Chondrocyte (in vitro differentiated cells): Measurements from ENCODE around the gene IRF7. TPM values are rescaled to one million over a fixed set of nuclear protein-coding genes. Genes with fewer than 3 reads are reported as not detected.
A peak's percentile ranks its signal among the peaks of the same experiment; 100 is the strongest.

Source experiments
- DNase-seq: peaks from one replicate; pipeline ENCODE4 v3.0.0; 2021; ENCODE audit warnings: mixed read lengths, low spot score
- H3K27ac Mint-ChIP-seq: one replicate; pipeline ENCODE4 v1.8.0; 2021; ENCODE audit warnings: mild to moderate bottlenecking, moderate library complexity, mixed read lengths; ENCODE audit not compliant: unreplicated experiment
- H3K27me3 Mint-ChIP-seq: 2 replicates; pipeline ENCODE4 v1.8.0; 2021; ENCODE audit warnings: low read depth, mixed read lengths
- H3K36me3 Mint-ChIP-seq: 2 replicates; pipeline ENCODE4 v1.8.0; 2021; ENCODE audit warnings: low read depth, mixed read lengths
- H3K4me1 Mint-ChIP-seq: 2 replicates; pipeline ENCODE4 v1.8.0; 2021; ENCODE audit warnings: low read depth, mild to moderate bottlenecking, mixed read lengths
- H3K4me3 Mint-ChIP-seq: one replicate; pipeline ENCODE4 v1.8.0; 2021; ENCODE audit warnings: mild to moderate bottlenecking, moderate library complexity, mixed read lengths; ENCODE audit not compliant: unreplicated experiment
- H3K9me3 Mint-ChIP-seq: 2 replicates; pipeline ENCODE4 v1.8.0; 2021; ENCODE audit warnings: low read depth, mixed read lengths
- total RNA-seq: library from RNA; stranded (reverse); gene quantifications from 3 replicates; pipeline ENCODE4 v1.2.1, GENCODE V29; 2021
- TF ChIP-seq, protein P1 (sequence below): fragments of 200-600 bp; sonication (generic); IDR thresholded peaks from 2 replicates; pipeline ENCODE4 v1.5.0; 2021; ENCODE audit warnings: antibody characterized with exemption, mild to moderate bottlenecking, moderate library complexity

IRF7 gene
- total RNA-seq, 1 donor from 2014 or later: 11.4 TPM

DNA sequence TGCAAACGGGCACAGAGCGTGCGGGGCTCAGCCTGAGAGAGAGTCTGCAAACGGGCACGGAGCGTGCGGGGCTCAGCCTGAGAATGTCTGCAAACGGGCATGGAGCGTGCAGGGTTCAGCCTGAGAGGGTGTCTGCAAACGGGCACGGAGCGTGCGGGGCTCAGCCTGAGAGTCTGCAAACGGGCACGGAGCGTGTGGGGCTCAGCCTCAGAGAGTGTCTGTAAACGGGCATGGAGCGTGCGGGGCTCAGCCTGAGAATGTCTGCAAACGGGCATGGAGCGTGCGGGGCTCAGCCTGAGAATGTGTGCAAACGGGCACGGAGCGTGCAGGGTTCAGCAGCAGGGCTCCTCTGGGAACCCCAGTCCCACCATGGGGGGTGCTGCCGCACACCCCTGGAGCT lies 26.0 kb downstream of the IRF7 start:
- H3K27me3 Mint-ChIP-seq: no peaks in the 10 kb centered on the region
- H3K4me1 Mint-ChIP-seq: peaks cover 21% of the 10 kb centered on the region
- peaks cover 34% of the 10 kb centered on the region for H3K36me3 Mint-ChIP-seq
- no peaks in the 10 kb centered on the region for H3K9me3 Mint-ChIP-seq
- DNase-seq: no peak
- H3K4me3 Mint-ChIP-seq: no peak overlapping the region
- TF ChIP-seq, protein P1, sequence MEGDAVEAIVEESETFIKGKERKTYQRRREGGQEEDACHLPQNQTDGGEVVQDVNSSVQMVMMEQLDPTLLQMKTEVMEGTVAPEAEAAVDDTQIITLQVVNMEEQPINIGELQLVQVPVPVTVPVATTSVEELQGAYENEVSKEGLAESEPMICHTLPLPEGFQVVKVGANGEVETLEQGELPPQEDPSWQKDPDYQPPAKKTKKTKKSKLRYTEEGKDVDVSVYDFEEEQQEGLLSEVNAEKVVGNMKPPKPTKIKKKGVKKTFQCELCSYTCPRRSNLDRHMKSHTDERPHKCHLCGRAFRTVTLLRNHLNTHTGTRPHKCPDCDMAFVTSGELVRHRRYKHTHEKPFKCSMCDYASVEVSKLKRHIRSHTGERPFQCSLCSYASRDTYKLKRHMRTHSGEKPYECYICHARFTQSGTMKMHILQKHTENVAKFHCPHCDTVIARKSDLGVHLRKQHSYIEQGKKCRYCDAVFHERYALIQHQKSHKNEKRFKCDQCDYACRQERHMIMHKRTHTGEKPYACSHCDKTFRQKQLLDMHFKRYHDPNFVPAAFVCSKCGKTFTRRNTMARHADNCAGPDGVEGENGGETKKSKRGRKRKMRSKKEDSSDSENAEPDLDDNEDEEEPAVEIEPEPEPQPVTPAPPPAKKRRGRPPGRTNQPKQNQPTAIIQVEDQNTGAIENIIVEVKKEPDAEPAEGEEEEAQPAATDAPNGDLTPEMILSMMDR: no peak
- H3K27ac Mint-ChIP-seq: no peak overlapping the region

DNA sequence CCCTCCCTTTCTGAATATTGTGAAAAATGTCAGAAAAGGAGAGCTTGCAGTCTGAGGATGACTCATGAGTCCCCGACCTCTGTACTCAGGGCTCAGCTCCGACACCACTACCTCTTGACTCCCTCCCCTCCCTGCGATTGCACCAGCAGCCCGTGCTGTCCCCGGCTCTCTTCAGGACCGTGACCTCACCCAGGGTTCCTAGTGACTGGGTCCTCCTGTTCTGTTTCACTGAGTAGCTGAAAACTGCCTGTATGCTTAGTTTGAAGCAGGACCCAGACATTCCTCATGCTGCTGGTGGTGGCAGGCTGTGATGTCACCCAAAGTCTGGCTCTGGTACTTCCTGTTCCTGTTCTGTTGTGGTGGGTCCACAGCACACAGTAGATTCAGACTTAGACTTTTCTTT lies 27.8 kb downstream of the IRF7 start:
- TF ChIP-seq, protein P1: no peak
- H3K27me3 Mint-ChIP-seq: no peaks in the 10 kb centered on the region
- peaks cover 26% of the 10 kb centered on the region for H3K36me3 Mint-ChIP-seq
- no peaks in the 10 kb centered on the region for H3K9me3 Mint-ChIP-seq
- peak overlapping the region; percentile 96 for H3K27ac Mint-ChIP-seq
- peaks cover 21% of the 10 kb centered on the region for H3K4me1 Mint-ChIP-seq
- DNase-seq: no peak
- peak overlapping the region; percentile 42 for H3K4me3 Mint-ChIP-seq

- Mint-ChIP-seq H3K9me3 (no peaks in the 10 kb centered on the region), H3K36me3 (peaks cover 26% of the 10 kb centered on the region), H3K27me3 (no peaks in the 10 kb centered on the region), H3K4me3 (no peak overlapping the region), H3K4me1 (peaks cover 21% of the 10 kb centered on the region), H3K27ac (peak overlapping the region; percentile 96)
- no peak for DNase-seq
- TF ChIP-seq, protein P1: no peak
Measured at GRCh38 chr11:587546-587945, 28.2 kb downstream of the IRF7 start.

- Mint-ChIP-seq H3K27ac (peak overlapping the region; percentile 96), H3K4me1 (peaks cover 21% of the 10 kb centered on the region), H3K4me3 (no peak overlapping the region), H3K27me3 (no peaks in the 10 kb centered on the region), H3K36me3 (peaks cover 22% of the 10 kb centered on the region), H3K9me3 (no peaks in the 10 kb centered on the region)
- DNase-seq: no peak
- TF ChIP-seq, protein P1: no peak
Measured at GRCh38 chr11:586376-587316, 29.1 kb downstream of the IRF7 start.

DNA sequence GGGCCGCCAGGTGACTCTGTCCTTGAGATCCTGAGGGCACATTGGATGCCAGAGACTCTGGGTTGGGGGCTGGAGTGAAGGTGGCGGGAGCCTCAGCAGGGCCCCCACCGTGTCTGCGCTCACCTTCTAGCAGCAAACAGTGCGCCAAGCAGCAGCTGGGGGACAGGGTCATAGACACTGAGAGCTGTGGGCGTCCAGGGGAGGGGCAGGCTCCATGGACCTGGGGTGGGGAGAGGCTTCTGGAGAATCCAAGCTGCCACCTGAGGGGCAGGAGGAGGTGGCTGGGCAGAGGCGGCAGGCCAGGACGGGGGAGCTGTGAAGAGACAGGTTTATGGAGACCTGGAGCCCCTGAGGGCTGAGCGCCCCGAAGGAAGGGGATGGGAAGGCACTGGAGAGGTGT lies 31.5 kb downstream of the IRF7 start:
- DNase-seq: no peak
- peaks cover 34% of the 10 kb centered on the region for H3K4me1 Mint-ChIP-seq
- H3K36me3 Mint-ChIP-seq: peaks cover 14% of the 10 kb centered on the region
- H3K4me3 Mint-ChIP-seq: no peak overlapping the region
- H3K27ac Mint-ChIP-seq: no peak overlapping the region
- TF ChIP-seq, protein P1: no peak
- no peaks in the 10 kb centered on the region for H3K9me3 Mint-ChIP-seq
- H3K27me3 Mint-ChIP-seq: no peaks in the 10 kb centered on the region
